ENCODE results near the gene HPD.

DNA sequence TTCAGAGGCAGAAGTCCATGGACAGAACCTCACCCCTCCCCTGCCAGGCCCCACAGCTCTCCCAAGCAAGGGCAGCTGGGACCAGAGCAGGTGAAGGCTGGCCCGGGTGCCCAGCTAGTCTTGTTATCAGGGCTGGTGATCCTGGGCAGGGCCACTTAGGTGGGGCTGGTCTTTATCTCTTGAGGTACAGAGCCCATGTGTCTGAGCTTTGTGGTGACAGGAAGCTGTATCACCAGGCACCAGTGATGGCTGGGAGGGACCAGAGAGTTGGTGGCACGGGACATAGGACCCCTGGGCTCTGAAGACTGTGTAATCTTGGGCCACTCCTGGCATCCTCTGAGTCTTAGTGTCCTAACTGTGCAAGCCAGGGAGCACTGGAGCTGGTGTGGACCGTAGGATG is 12.8 kb upstream of the HPD start:
- TF ChIP-seq, protein P1, sequence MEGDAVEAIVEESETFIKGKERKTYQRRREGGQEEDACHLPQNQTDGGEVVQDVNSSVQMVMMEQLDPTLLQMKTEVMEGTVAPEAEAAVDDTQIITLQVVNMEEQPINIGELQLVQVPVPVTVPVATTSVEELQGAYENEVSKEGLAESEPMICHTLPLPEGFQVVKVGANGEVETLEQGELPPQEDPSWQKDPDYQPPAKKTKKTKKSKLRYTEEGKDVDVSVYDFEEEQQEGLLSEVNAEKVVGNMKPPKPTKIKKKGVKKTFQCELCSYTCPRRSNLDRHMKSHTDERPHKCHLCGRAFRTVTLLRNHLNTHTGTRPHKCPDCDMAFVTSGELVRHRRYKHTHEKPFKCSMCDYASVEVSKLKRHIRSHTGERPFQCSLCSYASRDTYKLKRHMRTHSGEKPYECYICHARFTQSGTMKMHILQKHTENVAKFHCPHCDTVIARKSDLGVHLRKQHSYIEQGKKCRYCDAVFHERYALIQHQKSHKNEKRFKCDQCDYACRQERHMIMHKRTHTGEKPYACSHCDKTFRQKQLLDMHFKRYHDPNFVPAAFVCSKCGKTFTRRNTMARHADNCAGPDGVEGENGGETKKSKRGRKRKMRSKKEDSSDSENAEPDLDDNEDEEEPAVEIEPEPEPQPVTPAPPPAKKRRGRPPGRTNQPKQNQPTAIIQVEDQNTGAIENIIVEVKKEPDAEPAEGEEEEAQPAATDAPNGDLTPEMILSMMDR (IDR thresholded peaks at IDR 0.05), result no peak
- TF ChIP-seq NFYB (CRISPR knock-in tag; conservative IDR thresholded peaks at IDR 0.05; ENCODE audit: low read depth) (no peak), NFE2L1 (CRISPR knock-in tag; IDR thresholded peaks at IDR 0.05) (no peak), NR2C2 (CRISPR knock-in tag; IDR thresholded peaks at IDR 0.05) (no peak), CREM (CRISPR knock-in tag; IDR thresholded peaks at IDR 0.05) (no peak), TEAD4 (CRISPR knock-in tag; IDR thresholded peaks at IDR 0.05) (no peak), CREB1 (CRISPR knock-in tag; IDR thresholded peaks at IDR 0.05) (no peak), NR3C1 (CRISPR knock-in tag; conservative IDR thresholded peaks at IDR 0.05; ENCODE audit: low read depth) (no peak)
- TF ChIP-seq, protein P2, sequence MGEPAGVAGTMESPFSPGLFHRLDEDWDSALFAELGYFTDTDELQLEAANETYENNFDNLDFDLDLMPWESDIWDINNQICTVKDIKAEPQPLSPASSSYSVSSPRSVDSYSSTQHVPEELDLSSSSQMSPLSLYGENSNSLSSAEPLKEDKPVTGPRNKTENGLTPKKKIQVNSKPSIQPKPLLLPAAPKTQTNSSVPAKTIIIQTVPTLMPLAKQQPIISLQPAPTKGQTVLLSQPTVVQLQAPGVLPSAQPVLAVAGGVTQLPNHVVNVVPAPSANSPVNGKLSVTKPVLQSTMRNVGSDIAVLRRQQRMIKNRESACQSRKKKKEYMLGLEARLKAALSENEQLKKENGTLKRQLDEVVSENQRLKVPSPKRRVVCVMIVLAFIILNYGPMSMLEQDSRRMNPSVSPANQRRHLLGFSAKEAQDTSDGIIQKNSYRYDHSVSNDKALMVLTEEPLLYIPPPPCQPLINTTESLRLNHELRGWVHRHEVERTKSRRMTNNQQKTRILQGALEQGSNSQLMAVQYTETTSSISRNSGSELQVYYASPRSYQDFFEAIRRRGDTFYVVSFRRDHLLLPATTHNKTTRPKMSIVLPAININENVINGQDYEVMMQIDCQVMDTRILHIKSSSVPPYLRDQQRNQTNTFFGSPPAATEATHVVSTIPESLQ (CRISPR knock-in tag; IDR thresholded peaks at IDR 0.05), result no peak
- TF ChIP-seq, protein P3, sequence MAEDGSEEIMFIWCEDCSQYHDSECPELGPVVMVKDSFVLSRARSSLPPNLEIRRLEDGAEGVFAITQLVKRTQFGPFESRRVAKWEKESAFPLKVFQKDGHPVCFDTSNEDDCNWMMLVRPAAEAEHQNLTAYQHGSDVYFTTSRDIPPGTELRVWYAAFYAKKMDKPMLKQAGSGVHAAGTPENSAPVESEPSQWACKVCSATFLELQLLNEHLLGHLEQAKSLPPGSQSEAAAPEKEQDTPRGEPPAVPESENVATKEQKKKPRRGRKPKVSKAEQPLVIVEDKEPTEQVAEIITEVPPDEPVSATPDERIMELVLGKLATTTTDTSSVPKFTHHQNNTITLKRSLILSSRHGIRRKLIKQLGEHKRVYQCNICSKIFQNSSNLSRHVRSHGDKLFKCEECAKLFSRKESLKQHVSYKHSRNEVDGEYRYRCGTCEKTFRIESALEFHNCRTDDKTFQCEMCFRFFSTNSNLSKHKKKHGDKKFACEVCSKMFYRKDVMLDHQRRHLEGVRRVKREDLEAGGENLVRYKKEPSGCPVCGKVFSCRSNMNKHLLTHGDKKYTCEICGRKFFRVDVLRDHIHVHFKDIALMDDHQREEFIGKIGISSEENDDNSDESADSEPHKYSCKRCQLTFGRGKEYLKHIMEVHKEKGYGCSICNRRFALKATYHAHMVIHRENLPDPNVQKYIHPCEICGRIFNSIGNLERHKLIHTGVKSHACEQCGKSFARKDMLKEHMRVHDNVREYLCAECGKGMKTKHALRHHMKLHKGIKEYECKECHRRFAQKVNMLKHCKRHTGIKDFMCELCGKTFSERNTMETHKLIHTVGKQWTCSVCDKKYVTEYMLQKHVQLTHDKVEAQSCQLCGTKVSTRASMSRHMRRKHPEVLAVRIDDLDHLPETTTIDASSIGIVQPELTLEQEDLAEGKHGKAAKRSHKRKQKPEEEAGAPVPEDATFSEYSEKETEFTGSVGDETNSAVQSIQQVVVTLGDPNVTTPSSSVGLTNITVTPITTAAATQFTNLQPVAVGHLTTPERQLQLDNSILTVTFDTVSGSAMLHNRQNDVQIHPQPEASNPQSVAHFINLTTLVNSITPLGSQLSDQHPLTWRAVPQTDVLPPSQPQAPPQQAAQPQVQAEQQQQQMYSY (CRISPR knock-in tag; IDR thresholded peaks at IDR 0.05), result no peak
- TF ChIP-seq, protein P4, sequence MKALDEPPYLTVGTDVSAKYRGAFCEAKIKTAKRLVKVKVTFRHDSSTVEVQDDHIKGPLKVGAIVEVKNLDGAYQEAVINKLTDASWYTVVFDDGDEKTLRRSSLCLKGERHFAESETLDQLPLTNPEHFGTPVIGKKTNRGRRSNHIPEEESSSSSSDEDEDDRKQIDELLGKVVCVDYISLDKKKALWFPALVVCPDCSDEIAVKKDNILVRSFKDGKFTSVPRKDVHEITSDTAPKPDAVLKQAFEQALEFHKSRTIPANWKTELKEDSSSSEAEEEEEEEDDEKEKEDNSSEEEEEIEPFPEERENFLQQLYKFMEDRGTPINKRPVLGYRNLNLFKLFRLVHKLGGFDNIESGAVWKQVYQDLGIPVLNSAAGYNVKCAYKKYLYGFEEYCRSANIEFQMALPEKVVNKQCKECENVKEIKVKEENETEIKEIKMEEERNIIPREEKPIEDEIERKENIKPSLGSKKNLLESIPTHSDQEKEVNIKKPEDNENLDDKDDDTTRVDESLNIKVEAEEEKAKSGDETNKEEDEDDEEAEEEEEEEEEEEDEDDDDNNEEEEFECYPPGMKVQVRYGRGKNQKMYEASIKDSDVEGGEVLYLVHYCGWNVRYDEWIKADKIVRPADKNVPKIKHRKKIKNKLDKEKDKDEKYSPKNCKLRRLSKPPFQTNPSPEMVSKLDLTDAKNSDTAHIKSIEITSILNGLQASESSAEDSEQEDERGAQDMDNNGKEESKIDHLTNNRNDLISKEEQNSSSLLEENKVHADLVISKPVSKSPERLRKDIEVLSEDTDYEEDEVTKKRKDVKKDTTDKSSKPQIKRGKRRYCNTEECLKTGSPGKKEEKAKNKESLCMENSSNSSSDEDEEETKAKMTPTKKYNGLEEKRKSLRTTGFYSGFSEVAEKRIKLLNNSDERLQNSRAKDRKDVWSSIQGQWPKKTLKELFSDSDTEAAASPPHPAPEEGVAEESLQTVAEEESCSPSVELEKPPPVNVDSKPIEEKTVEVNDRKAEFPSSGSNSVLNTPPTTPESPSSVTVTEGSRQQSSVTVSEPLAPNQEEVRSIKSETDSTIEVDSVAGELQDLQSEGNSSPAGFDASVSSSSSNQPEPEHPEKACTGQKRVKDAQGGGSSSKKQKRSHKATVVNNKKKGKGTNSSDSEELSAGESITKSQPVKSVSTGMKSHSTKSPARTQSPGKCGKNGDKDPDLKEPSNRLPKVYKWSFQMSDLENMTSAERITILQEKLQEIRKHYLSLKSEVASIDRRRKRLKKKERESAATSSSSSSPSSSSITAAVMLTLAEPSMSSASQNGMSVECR (CRISPR knock-in tag; IDR thresholded peaks at IDR 0.05; ENCODE audit: borderline replicate concordance), result no peak
